ENCODE measurements around the gene IGFALS.

IGFALS gene

DNA sequence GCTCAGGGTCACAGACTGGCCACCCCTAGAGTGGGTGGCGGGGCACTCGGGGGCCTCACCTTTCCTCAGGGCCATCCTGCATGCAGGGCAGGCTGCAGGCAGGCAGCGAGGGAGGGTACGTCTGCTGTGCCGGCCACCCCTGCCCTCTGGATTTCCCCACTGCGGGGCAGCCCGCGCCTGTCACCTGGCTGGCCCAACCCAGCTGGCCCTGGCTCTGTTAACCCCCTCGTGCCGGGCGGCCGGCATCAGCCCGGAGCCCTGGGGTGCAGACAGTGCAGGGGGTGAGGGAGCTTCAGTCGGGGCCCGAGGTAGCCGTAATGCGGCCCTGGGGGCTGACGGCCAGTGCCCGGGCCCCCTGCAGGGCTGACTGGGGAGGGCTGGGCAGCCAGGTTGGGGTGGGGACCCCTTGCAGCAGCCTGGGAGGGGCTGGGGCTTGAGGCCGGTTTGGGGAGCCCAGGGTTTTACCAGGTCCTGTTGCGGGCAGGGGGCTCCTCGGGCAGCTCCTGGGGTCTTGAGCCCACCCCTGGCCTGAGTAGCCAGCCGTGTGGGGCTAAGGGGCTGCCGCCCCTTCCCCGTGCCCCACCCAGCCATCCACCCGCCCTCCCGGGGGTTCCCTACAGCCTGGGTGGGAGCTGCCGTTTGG, at the start of gene IGFALS:
Gene IGFALS (minus strand): TSS at position 128 of the 643 bp plus-strand sequence. CDS start 53 bp downstream, at position 75.
- DNase-seq = no peak

- no peak for DNase-seq
These were observed 46.0 kb upstream of the IGFALS start for GRCh38 chr16:1839554-1839953.

DNA sequence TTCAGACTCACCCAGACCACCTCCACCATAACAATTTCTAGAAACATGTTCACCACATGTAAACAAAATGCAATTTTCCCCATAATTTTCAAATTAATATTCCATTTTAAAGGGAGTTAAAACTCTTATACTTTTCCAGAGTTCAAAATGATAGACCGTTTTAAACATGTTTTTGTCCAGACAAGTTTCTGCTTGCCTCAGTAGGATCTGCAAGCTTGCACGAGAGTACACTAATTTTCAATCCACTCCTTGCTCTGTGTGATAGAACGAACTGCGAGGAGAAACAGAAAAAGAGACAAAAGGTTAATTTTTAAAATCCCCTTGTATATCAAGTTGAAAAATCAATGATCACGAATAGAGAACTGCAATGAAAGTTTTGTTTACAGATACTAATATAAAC, 40.6 kb upstream of the IGFALS start:
- no peak for DNase-seq

GRCh38 chr16:1832838-1833454, 39.4 kb upstream of the IGFALS start:
- DNase-seq = no peak

- DNase-seq = no peak
These were observed 37.9 kb upstream of the IGFALS start for GRCh38 chr16:1831186-1832075.

- DNase-seq = no peak
These were observed 36.7 kb upstream of the IGFALS start for GRCh38 chr16:1830213-1830612.

- no peak for DNase-seq
These were observed 35.3 kb upstream of the IGFALS start for GRCh38 chr16:1828645-1829410.

GRCh38 chr16:1826691-1827573, 33.4 kb upstream of the IGFALS start, which contains the start of the genes FAHD1 and HAGH:
Gene FAHD1, plus strand, starts transcription at chr16:1827206. Its CDS starts 33 bp downstream, at chr16:1827239.
Gene HAGH, minus strand, starts transcription at chr16:1826825. Its CDS starts 38 bp downstream, at chr16:1826787.
- DNase-seq = peak; percentile 92

DNA sequence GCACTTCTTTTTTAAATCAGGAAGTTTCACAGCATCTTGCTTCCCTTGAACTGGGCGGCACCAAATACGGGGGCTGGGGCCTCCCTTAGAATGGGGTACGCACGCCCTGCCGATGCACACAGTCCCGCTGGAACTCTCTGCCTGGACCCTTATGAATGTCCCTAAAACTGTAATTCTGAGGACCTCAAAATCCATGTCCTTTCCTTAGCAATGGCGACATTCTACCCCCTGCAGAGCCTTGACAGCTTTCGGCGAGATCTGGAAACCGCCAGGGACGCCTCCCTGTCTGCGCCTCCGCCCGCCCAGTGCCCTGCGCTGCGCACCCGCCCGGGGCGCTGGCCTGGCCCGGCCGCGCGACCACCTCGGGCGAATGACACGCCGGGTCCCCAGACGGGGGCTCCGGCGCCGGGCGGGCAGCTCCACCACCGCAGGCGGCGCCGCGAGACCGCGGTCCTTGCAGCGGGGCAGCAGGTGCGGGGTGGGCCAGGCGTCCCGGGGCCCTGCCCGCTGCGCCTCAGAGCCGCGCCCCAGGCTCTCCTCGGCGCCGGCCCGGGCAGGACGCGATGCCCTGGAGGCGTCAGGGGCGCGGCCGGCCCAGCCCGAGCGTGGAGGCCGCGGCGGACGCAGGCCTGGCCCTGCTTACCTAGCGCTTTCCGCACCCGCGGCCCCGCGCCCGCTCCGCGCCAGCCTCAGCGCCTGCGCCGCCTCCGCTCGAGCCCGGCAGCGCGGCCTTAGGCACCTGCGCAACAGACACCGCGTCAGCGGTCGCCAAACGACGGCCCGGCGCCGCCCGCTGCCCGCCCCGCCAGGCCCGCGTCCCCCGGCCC, 32.6 kb upstream of the IGFALS start:
- DNase-seq = peak; percentile 77

DNA sequence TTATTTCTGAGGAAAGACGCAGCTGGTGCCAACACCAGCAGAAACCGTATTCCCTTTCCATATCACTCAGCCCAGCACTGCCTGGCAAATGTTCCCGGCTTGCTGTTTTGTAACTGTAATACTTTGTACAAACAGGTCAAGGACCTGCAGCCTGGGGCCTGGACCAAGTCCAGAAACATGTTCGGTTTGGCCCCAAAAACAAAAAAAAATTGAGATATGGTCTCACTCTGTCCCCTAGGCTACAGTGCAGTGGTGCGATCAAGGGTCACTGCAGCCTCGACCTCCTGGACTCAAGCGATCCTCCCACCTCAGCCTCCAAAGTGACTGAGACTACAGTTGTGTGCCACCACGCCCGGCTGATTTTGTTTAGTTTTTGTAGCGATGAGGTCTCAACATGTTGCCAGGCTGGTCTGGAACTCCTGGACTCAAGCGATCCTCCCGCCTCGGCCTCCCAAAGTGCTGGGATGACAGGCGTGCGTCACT, 31.9 kb upstream of the IGFALS start:
- no peak for DNase-seq

DNA sequence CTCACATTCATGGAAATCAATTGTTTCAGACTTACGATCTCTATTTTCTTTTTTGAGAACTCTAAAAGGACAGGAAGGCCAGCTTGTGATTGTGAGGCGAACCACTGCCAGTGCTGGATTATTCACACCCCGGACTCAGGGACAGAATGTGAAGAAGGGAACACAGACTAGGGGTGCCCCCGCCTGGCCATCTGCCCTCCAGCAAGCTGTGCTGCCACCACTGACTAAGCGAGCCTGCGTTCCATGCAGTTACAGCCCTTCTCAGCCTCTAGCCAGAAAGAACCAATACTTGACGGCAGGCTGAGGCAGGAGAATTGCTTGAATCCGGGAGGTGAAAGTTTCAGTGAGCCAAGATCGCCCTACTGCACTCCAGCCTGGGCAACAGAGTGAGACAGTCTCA, 30.3 kb upstream of the IGFALS start:
- no peak for DNase-seq

DNA sequence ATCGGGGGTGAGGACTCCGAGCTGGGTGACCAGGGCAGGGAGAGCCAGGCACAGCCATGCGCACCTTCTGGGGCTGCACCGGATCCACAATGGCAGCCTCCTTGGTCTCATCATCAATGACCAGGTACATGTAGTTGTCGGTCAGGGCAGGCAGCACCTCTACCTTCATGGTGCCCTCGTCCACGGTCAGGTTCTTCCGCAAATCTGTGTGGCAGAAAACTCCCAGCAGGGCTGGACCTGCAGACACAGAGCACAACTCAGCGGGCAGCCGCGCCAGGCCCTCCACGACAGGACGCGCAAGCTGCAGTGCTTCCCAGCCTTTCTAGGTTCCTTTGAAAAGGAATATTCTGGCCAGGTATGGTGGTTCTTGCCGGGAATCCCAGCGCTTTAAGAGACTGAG, 29.3 kb upstream of the IGFALS start:
- DNase-seq = no peak

DNA sequence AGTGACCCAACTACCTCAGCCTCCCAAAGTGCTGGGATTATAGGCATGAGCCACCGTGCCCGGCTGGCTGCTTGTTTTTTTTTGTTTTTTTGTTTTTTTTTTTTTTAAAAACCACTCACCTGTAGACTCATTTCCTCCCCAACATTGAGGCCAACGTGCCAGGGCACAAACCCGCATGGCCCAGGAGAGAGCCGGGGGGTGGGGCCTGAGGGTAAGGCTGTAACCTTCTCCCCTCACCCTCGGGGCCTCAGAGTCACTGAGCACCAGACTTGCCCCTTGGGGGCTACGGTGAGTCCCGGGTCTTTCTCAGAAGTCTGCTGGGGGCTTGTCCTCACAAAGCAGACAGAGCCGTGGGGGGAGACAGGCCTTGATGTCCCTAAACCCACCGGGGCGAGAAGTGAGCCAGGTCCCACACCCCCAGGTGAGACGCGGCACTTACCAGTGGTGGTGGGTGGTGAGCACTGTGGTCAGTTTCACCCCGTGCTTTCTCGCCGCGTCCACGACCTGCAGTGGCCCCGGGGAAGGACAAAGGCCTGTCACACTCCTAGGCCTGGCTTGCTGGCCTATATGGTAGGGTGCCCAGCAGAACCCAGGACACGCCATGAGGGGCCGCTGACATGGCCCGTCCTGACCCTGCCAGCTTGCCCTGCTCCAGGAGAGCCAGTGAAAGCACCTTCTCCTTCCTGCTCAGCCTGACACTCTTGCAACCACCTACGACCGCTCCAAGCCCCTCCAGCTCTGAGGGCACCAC, 28.5 kb upstream of the IGFALS start:
- no peak for DNase-seq

GRCh38 chr16:1820946-1821290, 27.4 kb upstream of the IGFALS start:
- DNase-seq = no peak

DNA sequence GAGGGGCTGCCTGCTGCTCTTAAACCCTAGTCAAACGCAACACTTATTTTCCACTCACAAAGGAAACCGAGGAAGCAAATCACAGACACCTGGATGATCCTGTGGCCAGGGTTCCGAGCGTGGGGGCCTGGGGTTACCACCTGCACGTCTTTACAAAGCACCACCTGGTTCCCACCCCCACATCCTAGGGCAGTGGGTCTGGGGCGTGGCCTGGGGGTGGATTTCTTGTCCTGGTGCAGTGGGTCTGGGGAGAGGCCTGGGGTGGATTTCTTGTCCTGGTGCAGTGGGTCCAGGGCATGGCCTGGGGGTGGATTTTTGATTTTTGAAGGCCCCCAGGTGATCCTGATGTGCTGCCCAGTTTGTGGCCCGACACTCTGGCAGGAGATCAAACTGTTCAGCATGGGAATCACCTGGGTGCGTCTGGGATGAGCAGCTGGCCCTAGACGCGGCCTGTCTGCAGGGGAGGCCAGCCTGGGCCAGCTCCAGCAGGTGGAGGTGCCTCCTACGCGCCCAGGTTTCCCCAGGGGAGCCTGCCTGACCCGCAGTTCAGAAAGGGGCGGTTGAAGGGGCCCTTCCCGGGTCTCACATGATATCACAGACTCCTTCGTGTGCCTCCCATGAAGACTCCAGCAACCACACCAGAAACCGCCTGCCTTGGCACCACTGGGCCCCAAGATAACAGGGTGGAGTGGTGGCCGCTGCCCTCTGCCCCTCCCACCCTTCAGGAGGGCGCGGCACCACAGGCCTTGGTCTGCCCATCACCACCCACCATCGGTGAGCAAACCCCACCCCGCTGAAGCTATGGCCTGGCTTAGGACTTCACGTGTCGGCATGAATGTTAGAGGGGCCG, 26.8 kb upstream of the IGFALS start:
- DNase-seq = no peak

- no peak for DNase-seq
These were observed 26.1 kb upstream of the IGFALS start for GRCh38 chr16:1819611-1820010.

DNA sequence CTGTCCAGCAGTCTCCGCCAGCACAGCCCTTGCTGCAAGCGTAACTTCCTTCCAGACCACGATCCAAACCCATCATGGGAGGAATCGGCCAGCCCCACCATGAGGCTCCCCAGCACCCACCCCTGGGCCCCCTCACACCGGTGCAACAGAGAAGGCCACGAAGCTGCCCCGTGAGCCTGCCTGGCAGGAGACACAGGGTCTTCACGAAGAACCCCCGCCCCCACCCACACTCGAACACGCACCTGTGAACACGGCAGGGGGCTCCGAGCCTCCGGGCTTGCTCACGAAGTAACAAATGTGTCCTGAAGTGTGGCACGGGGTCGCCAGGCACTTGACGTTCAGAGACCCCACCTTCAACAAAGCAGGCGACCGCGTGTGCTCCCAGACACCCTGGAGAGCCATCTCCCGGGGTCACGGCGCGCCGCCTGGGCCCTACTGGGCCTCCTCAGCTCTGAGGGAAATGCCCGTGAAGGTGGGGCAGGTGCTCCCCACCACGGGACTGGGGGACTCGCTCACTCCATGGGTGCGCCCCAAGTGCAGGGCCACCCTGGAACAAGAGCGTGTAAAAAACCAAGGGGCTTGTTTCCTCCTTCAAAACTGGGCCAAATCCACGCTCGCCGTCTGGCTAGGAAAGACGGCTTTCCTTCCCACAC, 25.5 kb upstream of the IGFALS start:
- no peak for DNase-seq

- DNase-seq = no peak
These were observed 24.8 kb upstream of the IGFALS start for GRCh38 chr16:1818204-1818872.

Measured in CD4-positive, alpha-beta T cell treated with Interleukin-17A for 4 hours (primary cell).